ENCODE measurements around the gene OR1K1. TPM values are rescaled to one million over a fixed set of nuclear protein-coding genes. Genes with fewer than 3 reads are reported as not detected.

The OR1K1 gene, protein sequence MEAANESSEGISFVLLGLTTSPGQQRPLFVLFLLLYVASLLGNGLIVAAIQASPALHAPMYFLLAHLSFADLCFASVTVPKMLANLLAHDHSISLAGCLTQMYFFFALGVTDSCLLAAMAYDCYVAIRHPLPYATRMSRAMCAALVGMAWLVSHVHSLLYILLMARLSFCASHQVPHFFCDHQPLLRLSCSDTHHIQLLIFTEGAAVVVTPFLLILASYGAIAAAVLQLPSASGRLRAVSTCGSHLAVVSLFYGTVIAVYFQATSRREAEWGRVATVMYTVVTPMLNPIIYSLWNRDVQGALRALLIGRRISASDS
- polyA plus RNA-seq (2013, experiment 1 of 2): not detected
- polyA plus RNA-seq (2013, experiment 2 of 2): not detected

DNA sequence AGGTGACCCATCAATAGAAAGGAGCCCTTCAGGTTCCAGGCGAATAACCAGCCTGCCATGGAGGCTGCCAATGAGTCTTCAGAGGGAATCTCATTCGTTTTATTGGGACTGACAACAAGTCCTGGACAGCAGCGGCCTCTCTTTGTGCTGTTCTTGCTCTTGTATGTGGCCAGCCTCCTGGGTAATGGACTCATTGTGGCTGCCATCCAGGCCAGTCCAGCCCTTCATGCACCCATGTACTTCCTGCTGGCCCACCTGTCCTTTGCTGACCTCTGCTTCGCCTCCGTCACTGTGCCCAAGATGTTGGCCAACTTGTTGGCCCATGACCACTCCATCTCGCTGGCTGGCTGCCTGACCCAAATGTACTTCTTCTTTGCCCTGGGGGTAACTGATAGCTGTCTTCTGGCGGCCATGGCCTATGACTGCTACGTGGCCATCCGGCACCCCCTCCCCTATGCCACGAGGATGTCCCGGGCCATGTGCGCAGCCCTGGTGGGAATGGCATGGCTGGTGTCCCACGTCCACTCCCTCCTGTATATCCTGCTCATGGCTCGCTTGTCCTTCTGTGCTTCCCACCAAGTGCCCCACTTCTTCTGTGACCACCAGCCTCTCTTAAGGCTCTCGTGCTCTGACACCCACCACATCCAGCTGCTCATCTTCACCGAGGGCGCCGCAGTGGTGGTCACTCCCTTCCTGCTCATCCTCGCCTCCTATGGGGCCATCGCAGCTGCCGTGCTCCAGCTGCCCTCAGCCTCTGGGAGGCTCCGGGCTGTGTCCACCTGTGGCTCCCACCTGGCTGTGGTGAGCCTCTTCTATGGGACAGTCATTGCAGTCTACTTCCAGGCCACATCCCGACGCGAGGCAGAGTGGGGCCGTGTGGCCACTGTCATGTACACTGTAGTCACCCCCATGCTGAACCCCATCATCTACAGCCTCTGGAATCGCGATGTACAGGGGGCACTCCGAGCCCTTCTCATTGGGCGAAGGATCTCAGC is at the start of gene OR1K1:
Gene OR1K1 (plus strand): TSS at position 58 of the 995 bp plus-strand sequence. CDS start 0 bp downstream, at position 58.
- Histone ChIP-seq H3K9me3 (ENCODE audit: control insufficient read depth, low read length) (peaks cover under 1% of the 10 kb centered on the region), H2BK5ac (ENCODE audit: low read depth, low read length, poor library complexity, severe bottlenecking) (no peak within 1 kb of the TSS), H3K9ac (ENCODE audit: low read length) (no peak within 1 kb of the TSS), H2AK5ac (ENCODE audit: low read length, severe bottlenecking) (no peak within 1 kb of the TSS), H3K14ac (ENCODE audit: low read length in 2 of 2) (no peak within 1 kb of the TSS), H3K27me3 (ENCODE audit: control insufficient read depth in 1 of 2, insufficient read depth in 1 of 2, low read length in 2 of 2) (peaks cover 0 to 4% of the 10 kb centered on the region in 2 experiments), H2AFZ (ENCODE audit: low read depth, low read length) (no peak within 1 kb of the TSS), H4K91ac (ENCODE audit: low read length) (peak within 1 kb of the TSS; percentile 25), H4K8ac (ENCODE audit: low read length) (no peak within 1 kb of the TSS), H2BK120ac (ENCODE audit: low read depth, low read length) (no peak within 1 kb of the TSS), H3K4me1 (ENCODE audit: control insufficient read depth, insufficient read depth, low read depth, low read length) (peaks cover 3% of the 10 kb centered on the region), H2BK15ac (ENCODE audit: low read depth, poor library complexity, severe bottlenecking) (no peak within 1 kb of the TSS), H3K4me3 (ENCODE audit: insufficient read depth in 1 of 2, low read depth in 1 of 2, low read length in 2 of 2) (no peak within 1 kb of the TSS), H2BK12ac (ENCODE audit: low read length in 2 of 2) (peak within 1 kb of the TSS in 1 of 2 experiments; percentile 24), H3K4me2 (ENCODE audit: low read length, poor library complexity, severe bottlenecking) (no peak within 1 kb of the TSS), H3K4ac (ENCODE audit: low read depth in 1 of 2, low read length in 2 of 2) (no peak within 1 kb of the TSS), H3K18ac (ENCODE audit: low read depth in 1 of 2, low read length in 2 of 2) (no peak within 1 kb of the TSS), H3K27ac (ENCODE audit: low read length, poor library complexity, severe bottlenecking) (no peak within 1 kb of the TSS), H3K79me1 (replicated peaks; ENCODE audit: low read length, poor library complexity, severe bottlenecking) (no peaks in the 10 kb centered on the region), H3K36me3 (ENCODE audit: control insufficient read depth in 1 of 2, insufficient read depth in 2 of 2, low read depth in 1 of 2, low read length in 2 of 2) (peaks cover 0 to 5% of the 10 kb centered on the region in 2 experiments), H3K23ac (ENCODE audit: low read length in 2 of 2) (no peak within 1 kb of the TSS)
- no peak for DNase-seq
- 90% methylated on average over 30 of the region's 30 CpGs for WGBS

DNA sequence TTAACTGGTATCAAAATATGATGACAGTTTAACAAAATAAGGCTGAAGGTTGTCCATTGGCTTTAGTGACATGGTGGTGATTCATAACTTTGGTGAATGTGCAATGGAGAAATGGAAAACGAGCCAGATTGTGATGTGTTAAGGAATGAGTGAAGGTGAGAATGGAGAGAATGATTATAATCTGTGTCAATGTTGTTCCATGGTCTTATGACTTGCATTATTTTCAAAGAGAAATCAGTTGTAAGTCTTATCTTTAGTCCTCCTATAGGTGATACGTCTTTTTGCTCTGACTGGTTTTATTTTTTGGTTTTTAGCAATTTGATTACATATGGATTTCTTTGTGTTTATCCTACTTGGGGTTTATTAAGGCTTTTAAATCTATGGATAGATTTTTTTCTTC is 45.1 kb upstream of the OR1K1 start:
- Histone ChIP-seq H3K79me1 (replicated peaks; ENCODE audit: low read length, poor library complexity, severe bottlenecking) (no peaks in the 10 kb centered on the region), H3K4me1 (ENCODE audit: control insufficient read depth, insufficient read depth, low read depth, low read length) (no peaks in the 10 kb centered on the region), H2BK120ac (ENCODE audit: low read depth, low read length) (no peak overlapping the region), H3K9me3 (ENCODE audit: control insufficient read depth, low read length) (peaks cover 49% of the 10 kb centered on the region), H3K14ac (ENCODE audit: low read length in 2 of 2) (no peak overlapping the region), H3K4me2 (ENCODE audit: low read length, poor library complexity, severe bottlenecking) (no peak overlapping the region), H3K27ac (ENCODE audit: low read length, poor library complexity, severe bottlenecking) (no peak overlapping the region), H2BK5ac (ENCODE audit: low read depth, low read length, poor library complexity, severe bottlenecking) (no peak overlapping the region), H3K18ac (ENCODE audit: low read depth in 1 of 2, low read length in 2 of 2) (no peak overlapping the region), H4K8ac (ENCODE audit: low read length) (no peak overlapping the region), H2BK15ac (ENCODE audit: low read depth, poor library complexity, severe bottlenecking) (no peak overlapping the region), H3K27me3 (ENCODE audit: control insufficient read depth in 1 of 2, insufficient read depth in 1 of 2, low read length in 2 of 2) (no peaks in the 10 kb centered on the region), H3K36me3 (ENCODE audit: control insufficient read depth in 1 of 2, insufficient read depth in 2 of 2, low read depth in 1 of 2, low read length in 2 of 2) (no peaks in the 10 kb centered on the region), H2AFZ (ENCODE audit: low read depth, low read length) (no peak overlapping the region), H3K23ac (ENCODE audit: low read length in 2 of 2) (no peak overlapping the region), H2AK5ac (ENCODE audit: low read length, severe bottlenecking) (no peak overlapping the region), H3K4me3 (ENCODE audit: insufficient read depth in 1 of 2, low read depth in 1 of 2, low read length in 2 of 2) (no peak overlapping the region), H3K9ac (ENCODE audit: low read length) (no peak overlapping the region), H4K91ac (ENCODE audit: low read length) (no peak overlapping the region), H3K4ac (ENCODE audit: low read depth in 1 of 2, low read length in 2 of 2) (no peak overlapping the region), H2BK12ac (ENCODE audit: low read length in 2 of 2) (no peak overlapping the region)
- WGBS: 0% methylated on average over 1 of the region's 2 CpGs
- DNase-seq: no peak

DNA sequence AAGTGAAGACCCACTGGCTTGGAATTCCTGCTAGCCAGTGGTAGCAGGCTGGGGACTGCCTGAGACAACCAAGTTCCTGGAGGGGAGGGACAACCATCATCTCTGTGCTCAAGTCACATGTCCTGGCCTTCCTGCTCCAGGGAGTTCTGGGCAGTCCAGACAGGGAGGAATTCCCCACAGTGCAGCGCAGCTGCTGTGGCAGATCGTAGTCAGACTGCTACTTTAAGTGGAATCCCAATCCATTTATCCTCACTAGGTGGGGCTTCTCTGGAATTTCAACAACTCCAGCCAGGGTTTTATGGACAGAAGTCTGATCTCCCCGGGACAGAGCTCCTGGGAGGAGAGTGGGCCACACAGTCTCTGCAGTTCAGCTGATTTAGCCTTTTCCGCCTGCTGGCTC is 32.1 kb upstream of the OR1K1 start:
- 80% methylated on average over 4 of the region's 4 CpGs for WGBS

GRCh38 chr9:122777052-122777451 is 22.9 kb upstream of the OR1K1 start:
- Histone ChIP-seq H3K79me1 (replicated peaks; ENCODE audit: low read length, poor library complexity, severe bottlenecking) (no peaks in the 10 kb centered on the region), H2BK15ac (ENCODE audit: low read depth, poor library complexity, severe bottlenecking) (no peak overlapping the region), H4K8ac (ENCODE audit: low read length) (no peak overlapping the region), H3K14ac (ENCODE audit: low read length in 2 of 2) (no peak overlapping the region), H2BK120ac (ENCODE audit: low read depth, low read length) (no peak overlapping the region), H3K4me2 (ENCODE audit: low read length, poor library complexity, severe bottlenecking) (no peak overlapping the region), H3K27ac (ENCODE audit: low read length, poor library complexity, severe bottlenecking) (no peak overlapping the region), H4K91ac (ENCODE audit: low read length) (no peak overlapping the region), H2AFZ (ENCODE audit: low read depth, low read length) (no peak overlapping the region), H2BK5ac (ENCODE audit: low read depth, low read length, poor library complexity, severe bottlenecking) (no peak overlapping the region), H3K27me3 (ENCODE audit: control insufficient read depth in 1 of 2, insufficient read depth in 1 of 2, low read length in 2 of 2) (no peaks in the 10 kb centered on the region), H3K9me3 (ENCODE audit: control insufficient read depth, low read length) (peaks cover 13% of the 10 kb centered on the region), H3K4me3 (ENCODE audit: insufficient read depth in 1 of 2, low read depth in 1 of 2, low read length in 2 of 2) (no peak overlapping the region), H3K36me3 (ENCODE audit: control insufficient read depth in 1 of 2, insufficient read depth in 2 of 2, low read depth in 1 of 2, low read length in 2 of 2) (no peaks in the 10 kb centered on the region), H2AK5ac (ENCODE audit: low read length, severe bottlenecking) (no peak overlapping the region), H3K23ac (ENCODE audit: low read length in 2 of 2) (no peak overlapping the region), H3K18ac (ENCODE audit: low read depth in 1 of 2, low read length in 2 of 2) (no peak overlapping the region), H3K4ac (ENCODE audit: low read depth in 1 of 2, low read length in 2 of 2) (no peak overlapping the region), H3K9ac (ENCODE audit: low read length) (no peak overlapping the region), H2BK12ac (ENCODE audit: low read length in 2 of 2) (no peak overlapping the region), H3K4me1 (ENCODE audit: control insufficient read depth, insufficient read depth, low read depth, low read length) (peaks cover 5% of the 10 kb centered on the region)
- WGBS: 79% methylated on average over 7 of the region's 8 CpGs
- no peak for DNase-seq

More for the DNA sequence above, 32.1 kb upstream of the OR1K1 start:
- Histone ChIP-seq H2BK5ac (ENCODE audit: low read depth, low read length, poor library complexity, severe bottlenecking) (no peak overlapping the region), H3K9me3 (ENCODE audit: control insufficient read depth, low read length) (peaks cover 29% of the 10 kb centered on the region), H3K14ac (ENCODE audit: low read length in 2 of 2) (no peak overlapping the region), H4K8ac (ENCODE audit: low read length) (no peak overlapping the region), H2BK15ac (ENCODE audit: low read depth, poor library complexity, severe bottlenecking) (no peak overlapping the region), H3K4ac (ENCODE audit: low read depth in 1 of 2, low read length in 2 of 2) (no peak overlapping the region), H3K18ac (ENCODE audit: low read depth in 1 of 2, low read length in 2 of 2) (no peak overlapping the region), H3K4me2 (ENCODE audit: low read length, poor library complexity, severe bottlenecking) (no peak overlapping the region), H2AFZ (ENCODE audit: low read depth, low read length) (no peak overlapping the region), H2AK5ac (ENCODE audit: low read length, severe bottlenecking) (no peak overlapping the region), H3K4me3 (ENCODE audit: insufficient read depth in 1 of 2, low read depth in 1 of 2, low read length in 2 of 2) (no peak overlapping the region), H3K23ac (ENCODE audit: low read length in 2 of 2) (no peak overlapping the region), H3K9ac (ENCODE audit: low read length) (no peak overlapping the region), H3K4me1 (ENCODE audit: control insufficient read depth, insufficient read depth, low read depth, low read length) (no peaks in the 10 kb centered on the region), H4K91ac (ENCODE audit: low read length) (no peak overlapping the region), H2BK12ac (ENCODE audit: low read length in 2 of 2) (no peak overlapping the region), H3K27me3 (ENCODE audit: control insufficient read depth in 1 of 2, insufficient read depth in 1 of 2, low read length in 2 of 2) (no peaks in the 10 kb centered on the region), H3K79me1 (replicated peaks; ENCODE audit: low read length, poor library complexity, severe bottlenecking) (no peaks in the 10 kb centered on the region), H3K36me3 (ENCODE audit: control insufficient read depth in 1 of 2, insufficient read depth in 2 of 2, low read depth in 1 of 2, low read length in 2 of 2) (no peaks in the 10 kb centered on the region), H3K27ac (ENCODE audit: low read length, poor library complexity, severe bottlenecking) (no peak overlapping the region), H2BK120ac (ENCODE audit: low read depth, low read length) (no peak overlapping the region)
- DNase-seq: no peak

Data from mesenchymal stem cell (in vitro differentiated cells and primary cell).